Activated T-cell treated with anti-CD3 and anti-CD28 coated beads, Interleukin-2, amount 50 U/mL, for 4 hours (primary cell): Measurements from ENCODE around the gene GDF2. TPM values are rescaled to one million over a fixed set of nuclear protein-coding genes. Genes with fewer than 3 reads are reported as not detected.
A peak's percentile ranks its signal among the peaks of the same experiment; 100 is the strongest.

Source experiments
- ATAC-seq, 2 donors: fragments of 200-7000 bp; cut with Tn5 transposase; one replicate each; pipeline ENCODE4 v1.10.0; 2021
- DNase-seq: peaks from one replicate; pipeline ENCODE4 v3.0.0-alpha.2; 2020
- H3K27me3 Mint-ChIP-seq: one replicate; pipeline ENCODE4 v1.8.0; 2021; ENCODE audit warnings: low read depth, mixed read lengths
- H3K36me3 Mint-ChIP-seq: one replicate; pipeline ENCODE4 v1.8.0; 2022; ENCODE audit warnings: mixed read lengths; ENCODE audit not compliant: insufficient read depth
- H3K4me1 Mint-ChIP-seq: one replicate; pipeline ENCODE4 v1.8.0; 2021; ENCODE audit warnings: low read depth, mixed read lengths
- H3K4me3 Mint-ChIP-seq: one replicate; pipeline ENCODE4 v1.8.0; 2021; ENCODE audit warnings: mild to moderate bottlenecking, moderate library complexity, mixed read lengths
- H3K9me3 Mint-ChIP-seq: one replicate; pipeline ENCODE4 v1.8.0; 2021; ENCODE audit warnings: mixed read lengths
- total RNA-seq, 3 donors: library from RNA; stranded (reverse); gene quantifications; one replicate each; pipeline ENCODE4 v1.2.1, GENCODE V29; 2021

GDF2 gene
- total RNA-seq, 3 donors from 2014 or later: not detected

- Mint-ChIP-seq H3K4me1 (peaks cover 18% of the 10 kb centered on the region), H3K36me3 (no peaks in the 10 kb centered on the region), H3K27me3 (no peaks in the 10 kb centered on the region), H3K4me3 (peak overlapping the region; percentile 21), H3K9me3 (no peaks in the 10 kb centered on the region)
- ATAC-seq (peak; percentile 92 to 94), DNase-seq (peak; percentile 83)
Observed at GRCh38 chr10:47311932-47312662, 10.2 kb upstream of the GDF2 start.

DNA sequence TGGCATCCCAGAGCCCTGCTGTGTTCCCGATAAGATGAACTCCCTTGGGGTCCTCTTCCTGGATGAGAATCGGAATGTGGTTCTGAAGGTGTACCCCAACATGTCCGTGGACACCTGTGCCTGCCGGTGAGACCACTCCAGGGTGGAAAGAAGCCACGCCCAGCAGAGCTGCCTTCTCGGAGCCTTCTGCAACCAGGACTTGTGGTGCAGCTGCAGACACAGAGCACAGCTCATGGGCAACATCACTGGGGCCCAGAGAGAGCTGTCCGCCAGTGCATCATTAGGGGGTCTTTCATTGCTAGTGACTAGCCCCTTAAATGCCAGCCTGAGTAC, 9.6 kb upstream of the GDF2 start:
- Mint-ChIP-seq H3K36me3 (no peaks in the 10 kb centered on the region), H3K4me1 (peaks cover 18% of the 10 kb centered on the region), H3K27me3 (no peaks in the 10 kb centered on the region), H3K9me3 (no peaks in the 10 kb centered on the region), H3K4me3 (no peak overlapping the region)
- DNase-seq (no peak), ATAC-seq (no peak)

- Mint-ChIP-seq H3K27me3 (no peaks in the 10 kb centered on the region), H3K36me3 (no peaks in the 10 kb centered on the region), H3K4me1 (peaks cover 18% of the 10 kb centered on the region), H3K9me3 (no peaks in the 10 kb centered on the region), H3K4me3 (no peak overlapping the region)
- ATAC-seq (no peak), DNase-seq (no peak)
Observed at GRCh38 chr10:47314416-47314970, 7.8 kb upstream of the GDF2 start.

GRCh38 chr10:47315421-47315820, 6.8 kb upstream of the GDF2 start:
- ATAC-seq (no peak), DNase-seq (no peak)
- H3K4me1 Mint-ChIP-seq: peaks cover 18% of the 10 kb centered on the region
- no peaks in the 10 kb centered on the region for H3K36me3 Mint-ChIP-seq
- no peaks in the 10 kb centered on the region for H3K9me3 Mint-ChIP-seq
- no peaks in the 10 kb centered on the region for H3K27me3 Mint-ChIP-seq
- no peak overlapping the region for H3K4me3 Mint-ChIP-seq

DNA sequence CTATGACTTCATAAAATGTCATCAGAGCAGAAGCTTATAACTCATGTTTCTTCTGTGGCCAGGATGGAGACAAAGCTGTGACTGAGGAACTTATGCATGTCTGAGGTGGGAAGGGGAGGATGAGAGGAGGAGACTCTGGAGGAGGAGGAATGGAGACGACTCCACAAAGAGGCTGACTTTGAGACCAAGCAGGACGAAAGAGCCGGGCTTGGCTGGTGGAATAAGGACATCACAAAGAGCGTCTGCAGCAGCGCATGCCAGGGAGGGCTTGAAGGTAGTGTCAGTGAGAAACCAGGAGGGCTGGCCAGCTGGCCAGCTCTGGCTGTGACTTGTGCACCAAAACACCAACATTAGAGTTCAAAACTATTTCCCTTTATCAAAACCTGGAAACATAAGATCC, 6.1 kb upstream of the GDF2 start:
- Mint-ChIP-seq H3K27me3 (no peaks in the 10 kb centered on the region), H3K4me1 (peaks cover 12% of the 10 kb centered on the region), H3K36me3 (no peaks in the 10 kb centered on the region), H3K9me3 (no peaks in the 10 kb centered on the region), H3K4me3 (no peak overlapping the region)
- DNase-seq (no peak), ATAC-seq (no peak)

- ATAC-seq (no peak), DNase-seq (no peak)
- Mint-ChIP-seq H3K4me3 (no peak overlapping the region), H3K9me3 (no peaks in the 10 kb centered on the region), H3K36me3 (no peaks in the 10 kb centered on the region), H3K27me3 (peaks cover 2% of the 10 kb centered on the region), H3K4me1 (peaks cover under 1% of the 10 kb centered on the region)
Observed at GRCh38 chr10:47317251-47317650, 5.0 kb upstream of the GDF2 start.

DNA sequence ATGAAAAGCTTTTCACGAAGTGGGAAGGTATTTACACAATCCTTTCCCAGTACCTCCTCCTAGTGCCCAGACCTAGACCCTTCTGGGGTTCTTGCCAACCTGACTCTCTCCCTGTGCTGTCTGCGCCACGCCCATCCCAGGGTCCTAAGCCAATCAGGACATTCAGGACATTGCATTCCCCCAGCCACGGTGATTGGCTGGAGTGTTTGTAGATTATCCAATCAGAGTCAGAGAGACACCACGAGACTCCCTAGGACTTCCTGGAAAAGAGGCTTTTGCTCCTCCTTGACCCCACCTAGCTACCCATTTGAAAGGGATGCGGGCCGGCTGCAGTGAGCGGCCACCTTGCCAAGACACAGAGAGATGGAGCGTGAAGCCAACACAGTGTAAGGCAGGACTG, 3.5 kb upstream of the GDF2 start:
- H3K36me3 Mint-ChIP-seq: no peaks in the 10 kb centered on the region
- no peak for DNase-seq
- no peaks in the 10 kb centered on the region for H3K9me3 Mint-ChIP-seq
- no peak for ATAC-seq
- no peaks in the 10 kb centered on the region for H3K4me1 Mint-ChIP-seq
- peaks cover 5% of the 10 kb centered on the region for H3K27me3 Mint-ChIP-seq
- H3K4me3 Mint-ChIP-seq: no peak overlapping the region

- Mint-ChIP-seq H3K36me3 (no peaks in the 10 kb centered on the region), H3K4me1 (no peaks in the 10 kb centered on the region), H3K9me3 (no peaks in the 10 kb centered on the region), H3K27me3 (peaks cover 7% of the 10 kb centered on the region), H3K4me3 (no peak overlapping the region)
- DNase-seq (no peak), ATAC-seq (no peak)
Observed at GRCh38 chr10:47319784-47320183, 2.5 kb upstream of the GDF2 start.

GRCh38 chr10:47320812-47321211, 1.4 kb upstream of the GDF2 start:
- Mint-ChIP-seq H3K9me3 (no peaks in the 10 kb centered on the region), H3K4me1 (no peaks in the 10 kb centered on the region), H3K27me3 (peaks cover 10% of the 10 kb centered on the region)

DNA sequence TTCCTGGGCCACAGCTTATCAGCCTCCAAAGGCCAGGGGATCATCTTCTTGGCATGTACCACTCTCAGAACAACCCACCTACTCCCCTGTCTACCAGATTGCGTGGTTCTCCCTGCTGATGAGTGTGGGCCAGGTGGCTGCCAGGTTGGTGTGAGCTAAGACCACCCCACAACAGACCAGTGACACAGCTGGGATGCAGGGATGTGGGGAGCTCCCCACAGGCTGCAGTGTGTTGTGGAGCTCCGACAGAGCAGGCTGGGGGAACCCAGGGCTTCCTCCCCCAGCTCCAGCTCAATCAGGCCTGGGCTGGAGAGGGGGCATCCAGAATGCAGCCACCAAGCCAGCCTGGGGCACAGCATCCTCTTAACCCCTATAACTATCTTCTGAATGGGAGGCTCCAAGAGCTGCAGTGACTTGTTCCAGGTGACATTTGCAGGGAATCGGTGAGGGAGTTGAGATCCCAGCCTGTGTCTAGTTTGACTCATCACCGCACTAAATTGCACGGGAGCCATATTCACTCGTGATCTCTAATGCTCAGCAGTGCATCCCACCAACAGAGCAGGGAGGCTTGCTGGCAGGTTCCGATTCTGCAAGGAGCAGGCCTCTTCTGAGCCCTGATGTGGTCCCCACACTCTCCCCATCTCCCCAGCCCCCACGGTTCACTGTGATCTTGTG, 596 bp upstream of the GDF2 start:
- DNase-seq (no peak), ATAC-seq (no peak)
- H3K4me1 Mint-ChIP-seq: no peaks in the 10 kb centered on the region
- H3K27me3 Mint-ChIP-seq: peaks cover 10% of the 10 kb centered on the region
- H3K9me3 Mint-ChIP-seq: no peaks in the 10 kb centered on the region
- H3K36me3 Mint-ChIP-seq: no peaks in the 10 kb centered on the region
- no peak overlapping the region for H3K4me3 Mint-ChIP-seq

More at GRCh38 chr10:47320812-47321211, 1.4 kb upstream of the GDF2 start:
- DNase-seq (no peak), ATAC-seq (no peak)
- Mint-ChIP-seq H3K36me3 (no peaks in the 10 kb centered on the region), H3K4me3 (no peak overlapping the region)

DNA sequence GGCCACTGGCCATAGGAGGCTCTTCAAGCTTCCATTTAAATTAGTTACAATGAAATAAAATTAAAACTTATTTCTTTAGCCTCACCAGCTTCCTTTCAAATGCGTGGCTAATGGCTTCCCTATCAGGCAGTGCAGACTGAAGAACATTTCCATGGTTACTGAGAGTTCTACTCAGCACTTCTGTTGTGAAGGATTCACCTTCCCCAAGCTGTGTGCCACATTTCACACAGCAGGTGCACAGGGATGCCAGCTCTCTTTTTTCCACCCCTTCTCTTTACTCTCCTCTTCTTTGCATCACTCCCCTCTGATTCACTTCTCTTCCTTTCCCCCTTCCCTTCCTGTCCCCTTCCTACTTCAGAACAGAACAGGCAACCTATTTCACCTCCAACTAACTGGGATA, 833 bp downstream of the GDF2 start:
- H3K36me3 Mint-ChIP-seq: no peaks in the 10 kb centered on the region
- ATAC-seq (no peak), DNase-seq (no peak)
- no peaks in the 10 kb centered on the region for H3K4me1 Mint-ChIP-seq
- peaks cover 10% of the 10 kb centered on the region for H3K27me3 Mint-ChIP-seq
- H3K4me3 Mint-ChIP-seq: no peak overlapping the region
- H3K9me3 Mint-ChIP-seq: no peaks in the 10 kb centered on the region

GRCh38 chr10:47323636-47324296, 1.5 kb downstream of the GDF2 start:
- DNase-seq (no peak), ATAC-seq (no peak)
- Mint-ChIP-seq H3K4me3 (no peak overlapping the region), H3K4me1 (no peaks in the 10 kb centered on the region), H3K9me3 (no peaks in the 10 kb centered on the region), H3K36me3 (no peaks in the 10 kb centered on the region), H3K27me3 (peaks cover 10% of the 10 kb centered on the region)

DNA sequence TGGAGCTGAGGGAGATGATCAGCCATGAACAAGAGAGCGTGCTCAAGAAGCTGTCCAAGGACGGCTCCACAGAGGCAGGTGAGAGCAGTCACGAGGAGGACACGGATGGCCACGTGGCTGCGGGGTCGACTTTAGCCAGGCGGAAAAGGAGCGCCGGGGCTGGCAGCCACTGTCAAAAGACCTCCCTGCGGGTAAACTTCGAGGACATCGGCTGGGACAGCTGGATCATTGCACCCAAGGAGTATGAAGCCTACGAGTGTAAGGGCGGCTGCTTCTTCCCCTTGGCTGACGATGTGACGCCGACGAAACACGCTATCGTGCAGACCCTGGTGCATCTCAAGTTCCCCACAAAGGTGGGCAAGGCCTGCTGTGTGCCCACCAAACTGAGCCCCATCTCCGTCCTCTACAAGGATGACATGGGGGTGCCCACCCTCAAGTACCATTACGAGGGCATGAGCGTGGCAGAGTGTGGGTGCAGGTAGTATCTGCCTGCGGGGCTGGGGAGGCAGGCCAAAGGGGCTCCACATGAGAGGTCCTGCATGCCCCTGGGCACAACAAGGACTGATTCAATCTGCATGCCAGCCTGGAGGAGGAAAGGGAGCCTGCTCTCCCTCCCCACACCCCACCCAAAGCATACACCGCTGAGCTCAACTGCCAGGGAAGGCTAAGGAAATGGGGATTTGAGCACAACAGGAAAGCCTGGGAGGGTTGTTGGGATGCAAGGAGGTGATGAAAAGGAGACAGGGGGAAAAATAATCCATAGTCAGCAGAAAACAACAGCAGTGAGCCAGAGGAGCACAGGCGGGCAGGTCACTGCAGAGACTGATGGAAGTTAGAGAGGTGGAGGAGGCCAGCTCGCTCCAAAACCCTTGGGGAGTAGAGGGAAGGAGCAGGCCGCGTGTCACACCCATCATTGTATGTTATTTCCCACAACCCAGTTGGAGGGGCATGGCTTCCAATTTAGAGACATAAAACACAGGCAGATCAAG, 3.3 kb downstream of the GDF2 start:
- no peak for DNase-seq
- H3K36me3 Mint-ChIP-seq: no peaks in the 10 kb centered on the region
- ATAC-seq: no peak

More for the DNA sequence above, 3.3 kb downstream of the GDF2 start:
- H3K27me3 Mint-ChIP-seq: peaks cover 10% of the 10 kb centered on the region
- H3K4me1 Mint-ChIP-seq: no peaks in the 10 kb centered on the region
- H3K4me3 Mint-ChIP-seq: no peak overlapping the region
- no peaks in the 10 kb centered on the region for H3K9me3 Mint-ChIP-seq
